Measurements from ENCODE around the gene CST3. TPM values are rescaled to one million over a fixed set of nuclear protein-coding genes. Genes with fewer than 3 reads are reported as not detected.
"Not testable (repeated sequence)": the region's sequence is repeated elsewhere in the genome, so short reads cannot be mapped to it uniquely, and the experiment has no call there.

CST3 gene
- total RNA-seq, 1 donor from 2014 or later: not detected

- Mint-ChIP-seq H3K4me3 (no peak overlapping the region), H3K36me3 (ENCODE audit: low read depth) (no peaks in the 10 kb centered on the region), H3K27ac (no peak overlapping the region), H3K27me3 (peaks cover 22% of the 10 kb centered on the region), H3K4me1 (peaks cover 10% of the 10 kb centered on the region), H3K9me3 (no peaks in the 10 kb centered on the region)
- CTCF ChIA-PET: no interaction called here
- intact Hi-C loops (cut with micrococcal nuclease): no loop called here
- no peak for TF ChIP-seq CTCF (IDR thresholded peaks at IDR 0.05)
- no peak for ATAC-seq (ENCODE audit: low read depth)
- POLR2A ChIA-PET: no interaction called here
- no peak for DNase-seq
Observed at GRCh38 chr20:23639490-23639958, 1.8 kb upstream of the CST3 start.

- no peak for ATAC-seq (ENCODE audit: low read depth)
- Mint-ChIP-seq H3K27ac (no peak overlapping the region), H3K36me3 (ENCODE audit: low read depth) (no peaks in the 10 kb centered on the region), H3K9me3 (no peaks in the 10 kb centered on the region), H3K4me3 (no peak overlapping the region), H3K27me3 (peaks cover 22% of the 10 kb centered on the region), H3K4me1 (peaks cover 8% of the 10 kb centered on the region)
- no peak for DNase-seq
- intact Hi-C loops (cut with micrococcal nuclease): no loop called here
- CTCF ChIA-PET: no interaction called here
- no peak for TF ChIP-seq CTCF (IDR thresholded peaks at IDR 0.05)
- POLR2A ChIA-PET: no interaction called here
Observed at GRCh38 chr20:23638309-23638708, 554 bp upstream of the CST3 start.

- DNase-seq (no peak), ATAC-seq (ENCODE audit: low read depth) (no peak)
- Mint-ChIP-seq H3K27me3 (peaks cover 22% of the 10 kb centered on the region), H3K4me1 (peaks cover 8% of the 10 kb centered on the region), H3K27ac (no peak overlapping the region), H3K9me3 (no peaks in the 10 kb centered on the region), H3K4me3 (no peak overlapping the region), H3K36me3 (ENCODE audit: low read depth) (no peaks in the 10 kb centered on the region)
- ChIA-PET CTCF (no interaction called here), POLR2A (no interaction called here)
- intact Hi-C loops (cut with micrococcal nuclease): no loop called here
- TF ChIP-seq CTCF (IDR thresholded peaks at IDR 0.05): no peak
Observed at GRCh38 chr20:23636908-23637281, 860 bp downstream of the CST3 start.

- H3K4me3 Mint-ChIP-seq: no peak overlapping the region
- peaks cover 8% of the 10 kb centered on the region for H3K4me1 Mint-ChIP-seq
- TF ChIP-seq CTCF (IDR thresholded peaks at IDR 0.05): no peak
- intact Hi-C loops (cut with micrococcal nuclease): no loop called here
- H3K36me3 Mint-ChIP-seq (ENCODE audit: low read depth): no peaks in the 10 kb centered on the region
- no peak overlapping the region for H3K27ac Mint-ChIP-seq
- DNase-seq (no peak), ATAC-seq (ENCODE audit: low read depth) (no peak)
- H3K27me3 Mint-ChIP-seq: peaks cover 22% of the 10 kb centered on the region
- ChIA-PET CTCF (no interaction called here), POLR2A (no interaction called here)
- H3K9me3 Mint-ChIP-seq: no peaks in the 10 kb centered on the region
Observed at GRCh38 chr20:23636182-23636907, 1.4 kb downstream of the CST3 start.

- H3K4me3 Mint-ChIP-seq; H3K4me1 Mint-ChIP-seq; CTCF ChIA-PET; H3K36me3 Mint-ChIP-seq (ENCODE audit: low read depth); H3K27ac Mint-ChIP-seq; DNase-seq; ATAC-seq (ENCODE audit: low read depth); intact Hi-C loops (cut with micrococcal nuclease); H3K9me3 Mint-ChIP-seq; POLR2A ChIA-PET: not testable (repeated sequence)
- H3K27me3 Mint-ChIP-seq: peaks cover 22% of the 10 kb centered on the region
Observed at GRCh38 chr20:23635768-23636090, 2.0 kb downstream of the CST3 start.
